KG1 (cell line): ENCODE results near the gene CASP3.
A peak's percentile ranks its signal among the peaks of the same experiment; 100 is the strongest.

Source experiments
- DNase-seq: peaks from one replicate; lab custom pipeline; 2025; lab: John Stamatoyannopoulos, UW

Gene CASP3

DNA sequence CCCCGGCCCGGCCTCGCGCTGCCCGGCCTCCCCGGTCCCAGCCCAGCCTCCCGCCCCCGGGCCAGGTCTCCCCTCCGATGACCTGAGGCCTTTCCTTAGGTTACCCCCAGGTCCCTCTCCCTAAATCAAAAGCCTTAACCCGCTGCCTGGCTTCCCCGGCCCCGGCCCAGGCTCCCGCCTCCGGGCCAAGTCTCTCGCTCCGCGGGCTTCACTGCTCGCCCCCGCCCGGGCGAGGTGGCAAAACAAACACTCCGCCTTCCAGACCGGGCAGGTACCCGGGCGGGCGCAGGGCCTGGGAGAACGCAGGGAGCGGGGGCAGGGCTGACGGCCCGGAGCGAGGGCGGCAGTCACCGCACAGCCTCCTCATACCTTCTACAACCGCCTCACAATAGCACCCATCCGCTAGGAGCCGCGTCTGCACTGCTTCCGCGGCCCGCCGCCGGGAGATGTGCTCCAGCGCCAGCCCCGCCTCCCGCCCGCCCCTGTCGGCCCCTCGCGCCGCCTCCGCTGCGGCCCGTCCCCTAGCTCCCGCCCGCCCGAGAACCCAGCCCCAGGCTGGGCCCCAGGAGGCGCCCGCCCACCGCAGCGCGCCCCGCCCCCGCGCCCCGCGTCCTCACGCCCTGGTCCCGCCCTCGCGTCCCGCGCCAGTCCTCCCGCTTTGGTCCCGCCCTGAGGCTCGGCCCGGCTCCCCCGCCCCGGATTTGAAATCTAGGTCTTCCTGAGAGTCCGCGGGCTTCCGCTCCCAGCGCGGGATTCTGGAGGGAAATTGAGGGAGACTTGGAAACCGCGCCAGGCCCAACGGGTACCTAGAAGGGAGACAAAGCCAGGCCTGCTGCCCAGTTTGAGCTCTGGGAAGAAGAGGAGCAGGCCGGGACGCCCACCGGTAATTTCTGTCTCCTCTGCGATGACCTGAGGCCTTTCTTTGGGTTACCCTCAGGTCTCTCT lies at the start of gene CASP3, which contains the start of gene PRIMPOL:
Gene CASP3 (minus strand): TSS at position 422 of the 945 bp plus-strand sequence. CDS start 10,994 bp downstream, outside the sequence.
Gene PRIMPOL (plus strand): TSS at position 713 of the 945 bp plus-strand sequence. CDS start 7,403 bp downstream, outside the sequence.
- peak; percentile 49 for DNase-seq

- DNase-seq, result no peak
These were observed 48.7 kb upstream of the CASP3 start for GRCh38 chr4:184697956-184698355.

DNA sequence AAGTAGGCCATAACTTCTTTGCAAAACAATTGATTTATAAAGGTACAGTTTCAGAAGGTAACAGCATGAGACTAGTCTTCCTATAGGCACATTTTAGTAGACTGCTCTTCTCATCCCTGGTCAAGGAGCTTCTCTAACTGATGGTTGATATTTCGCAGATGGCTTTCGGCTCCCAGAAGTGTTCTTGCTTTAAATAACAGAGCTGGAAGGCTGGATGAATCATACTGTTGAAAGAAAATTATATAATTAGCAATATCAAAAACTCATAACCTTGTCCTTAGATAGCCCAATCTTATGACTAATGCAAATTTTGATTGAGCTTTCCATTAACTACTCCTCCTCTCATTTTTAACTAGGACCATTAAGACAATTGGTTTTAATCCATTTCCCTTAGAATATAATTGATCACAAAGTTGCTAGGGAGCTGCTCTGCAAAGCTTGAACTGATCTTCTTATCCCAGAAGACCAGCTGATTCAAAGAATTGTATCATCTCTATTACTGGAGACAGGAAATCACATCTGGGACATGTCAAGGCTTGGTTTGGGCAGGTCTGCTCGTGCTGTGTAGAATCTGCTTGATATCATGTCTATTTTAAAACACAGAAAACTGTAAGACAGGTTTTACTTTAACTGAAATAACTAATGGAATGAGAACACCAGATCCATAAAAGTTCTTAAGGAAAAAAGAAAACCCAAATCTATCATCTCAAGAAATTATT lies 46.1 kb upstream of the CASP3 start:
- no peak for DNase-seq

DNA sequence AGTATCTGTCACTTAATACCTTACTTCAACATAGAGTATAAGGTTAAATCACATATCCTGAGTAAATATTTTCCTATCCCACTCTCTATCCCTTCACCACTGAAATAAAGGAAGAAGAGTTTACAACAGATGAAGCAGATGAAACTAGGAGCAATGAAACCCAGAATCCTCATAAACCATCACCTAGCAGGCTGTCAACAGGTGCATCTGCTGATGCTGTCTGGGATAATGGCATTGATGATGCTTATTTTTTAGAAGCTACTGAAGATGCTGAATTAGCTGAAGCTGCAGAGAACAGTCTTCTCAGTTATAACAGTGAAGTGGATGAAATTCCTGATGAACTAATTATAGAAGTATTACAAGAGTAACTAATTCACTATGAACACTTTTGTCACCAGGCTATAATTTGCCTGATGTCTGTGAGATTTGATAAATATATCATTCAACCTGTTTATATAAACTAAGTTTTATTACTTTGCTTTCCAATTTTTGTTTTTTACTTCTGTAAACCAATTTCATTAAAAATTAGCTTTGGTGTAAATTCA lies 45.2 kb upstream of the CASP3 start:
- DNase-seq, result no peak

DNA sequence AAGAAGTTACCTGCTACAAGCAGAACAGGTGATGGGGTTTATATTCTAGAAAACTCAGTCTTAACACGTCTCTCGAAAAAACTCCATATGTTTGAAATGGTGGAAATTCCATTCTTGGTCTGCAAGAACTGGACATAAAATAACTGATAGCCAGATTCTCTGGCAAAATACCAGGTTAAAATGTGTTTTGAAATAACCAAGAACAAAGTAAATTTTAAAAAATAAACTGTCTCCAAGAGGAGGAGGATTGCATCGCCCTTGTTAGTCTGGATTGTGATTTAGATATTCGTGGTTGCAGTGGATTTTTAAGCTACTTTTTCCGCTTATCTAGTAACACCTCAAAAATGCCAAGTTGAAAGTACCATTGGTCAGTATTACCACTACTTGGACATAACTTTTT lies 43.8 kb upstream of the CASP3 start:
- DNase-seq, result no peak

DNA sequence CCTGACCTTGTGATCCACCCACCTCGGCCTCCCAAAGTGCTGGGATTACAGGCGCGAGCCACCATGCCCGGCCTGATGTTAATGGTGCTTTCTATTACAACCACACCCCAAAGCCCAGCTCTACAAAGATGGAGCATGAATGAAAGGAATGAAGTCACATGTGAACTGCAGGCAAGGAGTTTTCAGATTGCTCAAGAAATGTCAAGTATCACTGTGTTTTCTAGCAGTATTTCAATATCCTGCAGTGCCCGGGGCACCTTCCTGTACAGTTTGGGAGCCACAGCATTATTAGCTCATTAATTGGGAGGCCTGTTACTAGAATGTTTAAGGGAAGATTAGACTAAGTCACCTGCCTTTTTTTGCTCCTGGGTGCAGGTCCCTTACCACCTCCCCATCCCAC lies 40.4 kb upstream of the CASP3 start:
- no peak for DNase-seq

- DNase-seq, result no peak
These were observed 39.2 kb upstream of the CASP3 start for GRCh38 chr4:184688447-184688846.

DNA sequence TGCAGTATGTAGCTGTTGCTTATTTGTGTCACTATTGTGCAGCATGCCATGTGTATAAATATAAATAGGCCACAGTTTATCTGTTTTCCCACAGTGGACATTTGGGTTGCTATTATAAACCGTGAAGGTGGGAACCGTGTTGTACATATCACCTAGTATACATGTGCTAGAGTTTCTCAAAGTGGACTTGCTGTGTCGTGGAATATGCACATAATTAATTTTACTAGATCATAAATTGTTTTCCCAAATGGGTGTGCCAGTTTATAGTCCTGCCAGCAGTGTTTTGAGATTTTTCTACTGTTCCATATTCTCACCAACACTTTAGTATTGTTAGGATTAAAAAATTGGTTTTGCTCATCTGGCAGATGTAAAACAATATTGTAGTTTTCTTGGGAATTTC lies 38.8 kb upstream of the CASP3 start:
- DNase-seq, result no peak

DNA sequence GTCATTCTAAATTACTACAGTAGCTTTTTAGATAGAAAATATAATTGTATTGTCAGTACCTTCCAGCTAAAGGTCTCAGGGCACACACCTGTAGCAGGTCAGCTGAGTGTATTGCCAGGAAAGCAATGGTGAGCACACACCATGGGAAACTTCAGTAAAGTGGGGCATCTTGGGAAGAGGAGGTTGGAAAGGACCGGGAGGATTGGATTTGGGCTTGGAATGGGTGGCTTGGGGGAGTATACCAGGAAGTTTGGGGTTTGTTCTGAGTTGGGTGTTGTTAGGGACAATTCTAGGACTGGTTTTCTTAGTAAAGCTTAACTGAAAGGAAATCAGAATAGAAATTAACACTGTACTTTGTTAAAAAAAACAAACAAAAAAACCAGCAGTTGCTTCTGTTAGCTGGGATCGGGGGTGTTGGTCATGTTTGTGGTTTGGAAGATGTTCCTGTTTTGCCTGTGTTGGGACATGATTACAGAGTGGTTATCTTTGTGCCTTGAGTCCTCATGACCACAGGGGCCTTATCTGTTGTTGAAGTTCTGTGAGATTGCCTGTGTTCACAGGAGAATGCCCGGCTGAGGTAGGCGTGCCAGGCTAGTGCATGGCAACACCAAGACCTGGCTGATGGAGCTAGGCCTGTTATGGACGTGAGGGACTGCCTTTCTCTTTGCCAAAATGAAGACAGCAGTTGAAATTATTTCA lies 35.4 kb upstream of the CASP3 start:
- DNase-seq, result no peak

DNA sequence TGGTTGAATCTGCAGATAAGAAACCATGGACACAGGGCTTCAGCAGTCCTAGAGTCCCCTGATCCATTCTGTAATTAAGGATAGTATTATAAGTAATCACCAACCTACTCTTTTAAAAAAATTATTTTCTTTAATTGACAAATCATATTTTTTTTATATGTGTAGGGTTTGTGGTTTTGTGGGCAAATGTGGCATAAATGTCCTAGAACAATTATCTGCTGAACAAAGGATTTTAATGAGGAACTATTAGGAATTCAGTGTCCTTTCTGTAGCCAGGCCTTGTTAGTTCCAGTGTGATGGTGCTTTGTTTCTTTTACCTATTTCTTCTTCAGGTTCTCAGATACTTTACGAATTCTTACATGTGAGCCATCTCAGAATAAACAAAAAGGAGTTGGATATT lies 32.7 kb upstream of the CASP3 start:
- no peak for DNase-seq

DNA sequence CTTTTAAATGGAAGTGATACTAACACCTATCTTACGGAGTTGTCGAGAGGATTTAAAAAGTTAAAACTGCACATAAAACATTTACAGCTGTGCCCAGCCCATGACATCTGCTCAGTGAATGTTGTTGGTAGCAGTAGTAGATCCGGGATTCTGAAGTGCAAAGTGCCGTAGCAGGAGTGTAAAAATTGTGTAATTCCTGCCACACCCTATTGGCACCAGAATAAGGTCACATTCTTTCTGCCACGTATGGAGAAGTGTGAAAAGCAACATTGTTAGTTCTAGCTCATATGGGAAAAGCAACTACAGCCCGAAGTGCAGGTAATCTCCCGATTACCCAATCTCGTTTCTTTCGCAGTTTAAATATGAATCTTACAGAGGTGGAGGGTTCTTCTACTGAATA lies 31.5 kb upstream of the CASP3 start:
- no peak for DNase-seq

- DNase-seq, result no peak
These were observed 26.7 kb upstream of the CASP3 start for GRCh38 chr4:184675821-184676492.

- DNase-seq, result no peak
These were observed 25.8 kb upstream of the CASP3 start for GRCh38 chr4:184675018-184675417.

DNA sequence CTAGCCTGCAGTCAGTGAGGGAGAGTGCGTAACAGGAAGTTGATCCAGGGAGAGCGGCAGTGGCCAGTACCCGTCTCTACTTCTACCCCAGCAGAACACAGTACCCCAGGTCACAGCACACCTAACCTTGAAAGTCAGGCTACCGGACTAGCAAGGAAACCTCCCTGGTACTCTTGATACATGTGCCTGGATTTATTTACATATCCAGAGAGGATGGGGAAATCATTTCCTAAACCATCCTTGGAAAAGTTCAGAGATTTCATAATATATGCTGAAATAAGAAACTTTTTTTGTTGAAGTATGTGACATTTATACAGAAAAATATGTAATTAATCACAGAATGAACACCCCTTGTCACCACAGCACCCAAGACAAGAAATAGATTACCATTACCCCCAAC lies 24.8 kb upstream of the CASP3 start:
- no peak for DNase-seq

- no peak for DNase-seq
These were observed 23.5 kb upstream of the CASP3 start for GRCh38 chr4:184672741-184673140.

GRCh38 chr4:184671101-184671500 lies 21.9 kb upstream of the CASP3 start:
- DNase-seq, result no peak

GRCh38 chr4:184669251-184669650 lies 20.0 kb upstream of the CASP3 start:
- no peak for DNase-seq

DNA sequence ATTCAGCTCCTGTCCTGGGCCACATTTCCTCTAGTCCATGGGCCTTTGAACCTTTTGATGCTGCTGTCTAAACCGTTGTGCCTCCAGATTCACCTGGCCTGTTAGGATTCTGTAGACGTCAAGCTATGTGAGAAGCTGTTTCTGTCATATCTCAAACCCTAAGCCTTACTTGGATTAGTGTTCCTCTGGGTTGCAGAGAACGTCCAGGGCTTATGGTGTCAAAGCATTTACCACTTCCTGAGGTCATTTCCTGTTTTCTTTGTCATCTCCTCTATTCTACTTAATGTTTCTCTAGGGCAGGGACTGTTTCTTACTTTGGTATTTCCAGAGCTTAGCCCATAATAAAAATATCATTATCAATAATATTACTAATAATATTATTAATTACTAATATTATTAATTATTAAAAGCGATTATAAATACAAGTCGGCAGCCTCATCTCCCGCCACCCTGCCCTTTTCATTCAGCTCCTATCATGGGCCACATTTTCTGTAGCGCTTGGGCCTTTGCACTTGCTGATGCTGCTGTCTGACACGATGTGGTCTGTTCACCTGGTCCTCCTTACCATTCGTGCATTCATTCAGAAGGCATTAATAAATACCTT lies 19.4 kb upstream of the CASP3 start:
- no peak for DNase-seq

DNA sequence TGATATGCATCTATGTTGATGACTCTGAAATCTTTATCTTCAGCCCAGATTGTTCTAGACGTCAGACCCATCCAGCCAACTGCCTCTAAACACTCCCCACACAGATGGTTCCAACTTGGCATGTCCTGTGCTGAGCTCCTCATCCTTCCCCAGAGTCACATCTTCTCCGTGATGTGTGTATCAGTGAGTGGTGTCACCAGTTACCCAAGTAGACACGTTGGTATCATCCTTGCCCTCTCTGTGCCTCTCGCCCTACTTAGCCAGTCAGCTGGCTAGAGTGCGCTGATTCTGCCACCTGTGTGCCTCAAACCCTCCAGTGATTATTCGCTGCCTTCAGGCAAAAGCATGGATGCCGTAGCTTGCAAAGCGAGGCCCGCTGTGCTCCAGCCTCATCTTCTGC lies 18.8 kb upstream of the CASP3 start:
- DNase-seq, result no peak

DNA sequence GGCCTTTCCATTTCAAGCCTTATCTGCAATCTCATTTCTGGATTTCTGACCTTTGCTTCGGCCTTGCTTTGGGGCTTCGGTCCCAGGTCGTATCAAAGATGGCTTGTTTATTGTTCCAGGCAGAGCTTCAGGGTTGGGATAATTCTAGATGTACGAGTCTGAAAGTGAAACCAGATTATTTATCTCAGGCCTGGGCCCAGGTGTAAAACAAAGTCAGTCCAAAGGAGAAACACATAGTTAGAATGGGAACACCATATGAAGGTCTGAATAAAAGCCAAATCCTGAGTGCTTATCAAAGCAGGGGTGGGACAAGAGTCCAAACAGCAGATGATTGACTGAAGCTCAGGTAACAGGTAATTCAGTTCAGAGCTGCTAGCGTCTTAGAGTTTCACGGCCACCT lies 17.4 kb upstream of the CASP3 start:
- no peak for DNase-seq
